Colonic mucosa (tissue), 4 donors: ENCODE results near the gene SERP1. TPM values are rescaled to one million over a fixed set of nuclear protein-coding genes. Genes with fewer than 3 reads are reported as not detected.

Experiments used
- DNase-seq: peaks from one replicate; pipeline ENCODE4 v3.0.0-alpha.2; 2020
- H3K27ac ChIP-seq: fragments of 200-600 bp; one replicate; pipeline ENCODE4 v1.8.0; 2021
- H3K27me3 ChIP-seq: fragments of 200-600 bp; one replicate; pipeline ENCODE4 v1.8.0; 2021
- H3K36me3 ChIP-seq: fragments of 200-600 bp; one replicate; pipeline ENCODE4 v1.8.0; 2021
- H3K4me1 ChIP-seq: fragments of 200-600 bp; one replicate; pipeline ENCODE4 v1.8.0; 2021; ENCODE audit warnings: mild to moderate bottlenecking
- H3K4me3 ChIP-seq: fragments of 200-600 bp; one replicate; pipeline ENCODE4 v1.8.0; 2021
- H3K9ac ChIP-seq, 2 donors: one replicate each; pipeline ENCODE4 v1.7.0; 2013; ENCODE audit warnings: control low read depth in 2 of 2, low read depth in 2 of 2, low read length in 2 of 2
- H3K9me3 ChIP-seq: fragments of 200-600 bp; one replicate; pipeline ENCODE4 v1.8.0; 2021
- intact Hi-C: fragments of 100-400 bp; cut with DNase I; formaldehyde crosslinking; loops from one replicate; pipeline ENCODE4 v1.14.1; 2022
- total RNA-seq, 2 donors: library from RNA; stranded (reverse); fragmentation: NEBNext Ultra II Directional in 1 of 2; extraction: Animal tissue kit (Norgen Biotek cat#: 25700) in 1 of 2; gene quantifications; one replicate each; pipeline ENCODE4 v1.2.1, GENCODE V29; 2021
- TF ChIP-seq, protein P1 (sequence below): fragments of 200-600 bp; IDR thresholded peaks from one replicate; pipeline ENCODE4 v1.8.0; 2022; ENCODE audit warnings: antibody characterized with exemption, mild to moderate bottlenecking
- donor health status: healthy.
- donor health status: DM: no; HTN: no; CAD: no.
- donor health status: DM: no; HTN: no; CAD: no.

Gene SERP1
- total RNA-seq, 2 donors from 2014 or later: 113 to 153 TPM

DNA sequence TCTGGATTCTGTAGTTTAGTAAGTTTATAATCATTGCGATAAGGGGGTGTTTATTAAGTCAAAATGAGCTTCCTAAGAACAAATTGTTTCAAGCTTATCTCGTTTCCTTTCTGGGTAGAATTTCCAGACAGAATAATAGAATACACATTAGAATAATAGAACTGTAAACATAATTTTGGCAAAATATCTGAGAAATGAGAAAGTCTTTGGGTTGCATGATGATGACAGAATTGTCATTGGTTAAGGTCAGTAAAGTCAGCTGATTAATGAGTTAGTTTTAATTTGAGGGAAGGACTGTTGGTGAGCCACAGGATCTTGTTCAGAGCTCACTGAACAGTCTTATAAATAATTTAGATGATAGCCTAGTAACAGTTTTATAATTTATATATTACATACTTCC is 10.5 kb upstream of the SERP1 start:
- Histone ChIP-seq H3K4me3 (no peak overlapping the region), H3K9ac (no peak overlapping the region), H3K9me3 (no peaks in the 10 kb centered on the region), H3K27me3 (no peaks in the 10 kb centered on the region), H3K4me1 (no peaks in the 10 kb centered on the region), H3K36me3 (no peaks in the 10 kb centered on the region), H3K27ac (no peak overlapping the region)
- intact Hi-C loops: no loop called here
- TF ChIP-seq, protein P1, sequence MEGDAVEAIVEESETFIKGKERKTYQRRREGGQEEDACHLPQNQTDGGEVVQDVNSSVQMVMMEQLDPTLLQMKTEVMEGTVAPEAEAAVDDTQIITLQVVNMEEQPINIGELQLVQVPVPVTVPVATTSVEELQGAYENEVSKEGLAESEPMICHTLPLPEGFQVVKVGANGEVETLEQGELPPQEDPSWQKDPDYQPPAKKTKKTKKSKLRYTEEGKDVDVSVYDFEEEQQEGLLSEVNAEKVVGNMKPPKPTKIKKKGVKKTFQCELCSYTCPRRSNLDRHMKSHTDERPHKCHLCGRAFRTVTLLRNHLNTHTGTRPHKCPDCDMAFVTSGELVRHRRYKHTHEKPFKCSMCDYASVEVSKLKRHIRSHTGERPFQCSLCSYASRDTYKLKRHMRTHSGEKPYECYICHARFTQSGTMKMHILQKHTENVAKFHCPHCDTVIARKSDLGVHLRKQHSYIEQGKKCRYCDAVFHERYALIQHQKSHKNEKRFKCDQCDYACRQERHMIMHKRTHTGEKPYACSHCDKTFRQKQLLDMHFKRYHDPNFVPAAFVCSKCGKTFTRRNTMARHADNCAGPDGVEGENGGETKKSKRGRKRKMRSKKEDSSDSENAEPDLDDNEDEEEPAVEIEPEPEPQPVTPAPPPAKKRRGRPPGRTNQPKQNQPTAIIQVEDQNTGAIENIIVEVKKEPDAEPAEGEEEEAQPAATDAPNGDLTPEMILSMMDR: no peak
- DNase-seq: no peak

DNA sequence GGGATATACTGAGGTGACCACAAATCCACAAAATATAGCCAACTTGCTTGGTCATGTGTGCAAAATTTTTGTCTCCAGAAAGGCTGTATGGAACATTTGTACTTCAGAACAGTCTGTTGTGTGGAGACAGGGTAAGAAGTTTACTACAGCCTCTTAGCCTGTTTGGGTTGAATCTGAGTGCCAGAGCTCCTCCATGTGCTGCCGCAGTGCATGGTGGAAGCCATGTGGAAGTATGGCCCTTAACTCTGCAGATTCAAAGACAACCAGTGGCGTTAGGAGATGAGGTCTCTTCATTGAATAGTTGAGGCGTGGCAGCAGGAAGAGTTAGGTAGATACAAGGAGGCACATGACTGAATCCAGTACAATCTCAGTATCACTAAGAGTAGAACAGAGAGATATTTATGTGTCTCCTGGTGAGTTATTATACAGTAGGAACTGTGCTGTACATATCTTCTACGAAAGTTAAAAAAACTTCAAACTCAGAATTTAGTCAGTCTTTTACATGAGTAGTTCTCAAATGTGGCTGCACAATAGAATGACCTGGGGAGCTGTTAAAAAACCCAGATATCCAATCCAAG is 9.7 kb upstream of the SERP1 start:
- no peaks in the 10 kb centered on the region for H3K9me3 ChIP-seq
- no peaks in the 10 kb centered on the region for H3K27me3 ChIP-seq

DNA sequence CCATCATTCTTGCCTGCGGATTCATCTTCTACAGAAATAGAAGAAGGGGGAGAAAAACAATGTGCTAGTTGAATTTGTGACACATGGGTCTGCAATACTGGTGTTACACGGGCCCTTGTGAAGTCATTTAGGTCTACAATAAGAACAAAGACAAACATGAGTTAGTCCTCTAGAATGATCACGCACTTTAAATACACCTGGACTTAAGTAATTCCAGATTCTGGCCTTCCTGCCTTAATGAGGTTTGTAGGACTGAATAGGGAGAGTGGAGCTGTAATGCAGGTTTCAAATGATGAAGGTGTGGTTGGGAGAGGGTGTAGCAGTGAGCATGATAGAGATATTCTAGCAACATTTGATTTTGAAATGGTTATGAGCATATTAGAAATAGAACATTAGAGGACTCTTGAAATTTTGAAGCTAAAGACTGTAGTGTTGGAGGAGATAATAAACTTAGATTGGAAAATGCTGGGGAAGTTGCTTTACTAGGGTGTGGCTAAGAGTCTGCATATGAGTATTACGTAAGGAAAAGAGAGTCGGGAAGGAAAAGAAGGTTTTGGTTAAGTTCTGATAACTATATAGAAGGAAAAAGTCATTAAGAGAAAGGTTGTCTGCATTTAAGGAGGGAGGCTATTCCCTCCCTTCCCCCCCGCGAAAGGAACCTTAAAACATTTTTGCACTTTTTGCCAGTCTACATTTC is 897 bp upstream of the SERP1 start:
- no peaks in the 10 kb centered on the region for H3K9me3 ChIP-seq
- no peaks in the 10 kb centered on the region for H3K36me3 ChIP-seq
- H3K4me3 ChIP-seq: peak overlapping the region; percentile 87
- H3K4me1 ChIP-seq: no peaks in the 10 kb centered on the region
- H3K27ac ChIP-seq: peak overlapping the region; percentile 99
- DNase-seq: no peak
- TF ChIP-seq, protein P1: no peak
- no peaks in the 10 kb centered on the region for H3K27me3 ChIP-seq
- peak overlapping the region; percentile 4 to 68 for H3K9ac ChIP-seq
- intact Hi-C loops: loop anchor here (10.0 kb wide), 1 partner anchor 158 kb away; the partner anchor contains the start of gene ERICH6

More for the DNA sequence above, 9.7 kb upstream of the SERP1 start:
- Histone ChIP-seq H3K4me1 (no peaks in the 10 kb centered on the region), H3K27ac (no peak overlapping the region), H3K4me3 (no peak overlapping the region), H3K36me3 (no peaks in the 10 kb centered on the region), H3K9ac (no peak overlapping the region)
- TF ChIP-seq, protein P1: no peak
- no peak for DNase-seq
- intact Hi-C loops: no loop called here

DNA sequence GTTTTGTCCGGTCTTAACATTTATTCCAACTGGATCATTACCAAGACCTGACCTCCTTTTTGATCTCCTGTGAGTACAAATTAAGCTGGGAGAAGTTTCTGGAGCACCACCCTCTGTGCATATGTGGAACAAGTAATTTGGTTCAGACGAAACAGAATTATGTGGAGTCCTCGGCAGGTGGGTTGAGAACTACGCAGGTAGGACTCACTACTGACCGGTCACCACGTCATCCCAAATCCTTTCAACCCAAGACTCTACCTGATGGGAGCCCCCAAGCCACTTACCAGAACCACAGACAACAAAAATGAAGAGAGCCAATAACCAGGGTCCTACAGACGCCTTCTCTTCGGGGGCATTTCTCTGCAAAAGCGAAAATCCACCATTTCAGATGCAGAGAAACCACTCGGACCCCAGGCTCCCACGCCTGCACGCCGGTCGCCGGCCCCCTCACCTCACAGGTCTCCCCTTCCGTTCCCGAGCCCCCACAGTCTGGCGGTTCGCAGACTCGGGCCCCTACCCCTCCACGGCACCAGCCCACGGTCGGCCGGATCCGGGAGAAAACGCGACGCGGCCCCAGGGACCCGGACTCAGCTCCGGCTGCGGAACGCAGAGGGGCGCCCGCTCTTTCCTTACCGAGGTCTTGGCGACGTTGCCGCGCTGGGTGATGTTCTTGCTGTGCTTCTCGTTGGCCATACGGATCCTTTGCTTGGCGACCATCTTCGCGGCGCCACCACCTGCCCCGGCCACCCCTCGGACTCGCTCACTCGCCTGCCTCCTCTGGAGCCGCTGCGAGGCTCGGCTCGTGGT is 674 bp downstream of the SERP1 start:
- H3K9me3 ChIP-seq: no peaks in the 10 kb centered on the region
- peak overlapping the region; percentile 99 for H3K27ac ChIP-seq
- TF ChIP-seq, protein P1: no peak
- no peaks in the 10 kb centered on the region for H3K4me1 ChIP-seq
- peak overlapping the region; percentile 87 to 97 for H3K9ac ChIP-seq
- intact Hi-C loops: loop anchor here (10.0 kb wide), 1 partner anchor 159 kb away; the partner anchor contains the start of gene ERICH6
- H3K4me3 ChIP-seq: peak overlapping the region; percentile 87
- no peaks in the 10 kb centered on the region for H3K27me3 ChIP-seq
- peak; percentile 56 for DNase-seq
- H3K36me3 ChIP-seq: no peaks in the 10 kb centered on the region

DNA sequence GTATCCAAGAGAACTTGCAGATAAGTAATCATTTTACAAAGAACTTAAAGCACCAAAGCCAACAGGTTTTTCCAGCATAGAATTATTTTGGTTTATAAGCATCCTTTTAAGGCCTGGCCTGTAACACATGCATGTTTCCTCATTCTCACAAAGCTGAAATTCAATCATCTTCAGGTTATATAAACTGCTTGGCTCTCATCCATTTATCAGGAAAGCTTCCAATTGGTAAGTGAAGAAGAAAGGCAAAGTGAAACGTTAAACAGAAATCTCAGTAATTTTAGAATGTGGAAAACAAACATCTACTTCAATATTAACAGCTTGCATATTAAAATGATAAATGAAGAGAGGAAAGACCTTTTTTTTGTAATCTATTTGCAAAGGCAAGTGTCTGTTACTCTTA is 1.6 kb downstream of the SERP1 start:
- TF ChIP-seq, protein P1: no peak
- DNase-seq: no peak
- Histone ChIP-seq H3K27me3 (no peaks in the 10 kb centered on the region), H3K4me1 (no peaks in the 10 kb centered on the region), H3K27ac (no peak overlapping the region), H3K4me3 (peak overlapping the region; percentile 87), H3K36me3 (no peaks in the 10 kb centered on the region), H3K9me3 (no peaks in the 10 kb centered on the region), H3K9ac (peak overlapping the region in 1 of 2 donors; percentile 97)
- intact Hi-C loops: loop anchor here (10.0 kb wide), 1 partner anchor 160 kb away; the partner anchor contains the start of gene ERICH6
